H1 (cell line): ENCODE results near the gene CD200R1L. TPM values are rescaled to one million over a fixed set of nuclear protein-coding genes. Genes with fewer than 3 reads are reported as not detected.

Experiments
- CTCF ChIA-PET: fragments of 300-600 bp; sonication (Branson Sonifier 250); formaldehyde crosslinking; loops from one replicate; lab custom pipeline; 2021; ENCODE audit not compliant: partially characterized antibody; lab: Charles Lee
- POLR2A ChIA-PET: fragments of 300-600 bp; sonication (Branson Sonifier 250); formaldehyde crosslinking; loops from one replicate; lab custom pipeline; 2021; ENCODE audit warnings: inconsistent platforms; ENCODE audit not compliant: partially characterized antibody; lab: Charles Lee
- DNase-seq, 2 experiments: peaks; one replicate each; pipeline versions ENCODE4 v3.0.0 to v3.0.0-alpha.2; 2010 to 2022; ENCODE audit warnings: low spot score in 2 of 2, low read depth in 1 of 2, mixed read lengths in 1 of 2
- FAIRE-seq: peaks from 2 replicates; lab custom pipeline; 2011; peaks lifted over from hg19 to GRCh38; lab: Jason Lieb, UNC
- H2AFZ ChIP-seq: 2 replicates; pipeline ENCODE4 v1.8.1; 2012; ENCODE audit warnings: low read length, inconsistent platforms
- H2AK5ac ChIP-seq: 2 replicates; pipeline ENCODE4 v1.6.1; 2013; ENCODE audit warnings: low read depth, low read length
- H2BK120ac ChIP-seq: replicated peaks from 2 replicates; pipeline ENCODE3; 2013; ENCODE audit warnings: low read depth, low read length, inconsistent platforms
- H2BK12ac ChIP-seq: 2 replicates; pipeline ENCODE4 v1.6.1; 2013; ENCODE audit warnings: low read depth, low read length
- H2BK15ac ChIP-seq: 2 replicates; pipeline ENCODE4 v1.6.1; 2013; ENCODE audit warnings: low read length
- H2BK20ac ChIP-seq: 2 replicates; pipeline ENCODE4 v1.6.1; 2013; ENCODE audit warnings: low read length
- H2BK5ac ChIP-seq: 2 replicates; pipeline ENCODE4 v1.6.1; 2013; ENCODE audit warnings: low read depth, low read length
- H3K14ac ChIP-seq: 2 replicates; pipeline ENCODE4 v1.6.1; 2013; ENCODE audit warnings: inconsistent platforms; ENCODE audit not compliant: insufficient read length
- H3K18ac ChIP-seq: 2 replicates; pipeline ENCODE4 v1.6.1; 2013; ENCODE audit warnings: low read length; ENCODE audit errors: extremely low read depth
- H3K23ac ChIP-seq: 2 replicates; pipeline ENCODE4 v1.6.1; 2013; ENCODE audit warnings: inconsistent platforms; ENCODE audit not compliant: insufficient read length
- H3K23me2 ChIP-seq: 2 replicates; pipeline ENCODE4 v1.6.1; 2013; ENCODE audit warnings: low read depth, low read length
- H3K27ac ChIP-seq: 2 replicates; pipeline ENCODE4 v1.6.1; 2011; ENCODE audit warnings: low read depth, low read length, inconsistent platforms
- H3K27me3 ChIP-seq, 4 experiments: replicated peaks in 1 of 4; 1 replicate in 1 of 4; 2 replicates in 3 of 4; pipeline versions ENCODE4 v1.6.1 to v1.8.1; 2011 to 2013; ENCODE audit warnings: low read length in 3 of 4, mild to moderate bottlenecking in 3 of 4, inconsistent platforms in 2 of 4, mixed read lengths in 2 of 4, moderate library complexity in 1 of 4; ENCODE audit not compliant: control insufficient read depth in 3 of 4, insufficient read depth in 3 of 4; ENCODE audit errors: extremely low read depth in 1 of 4
- H3K36me3 ChIP-seq, 4 experiments: 2 replicates each; pipeline versions ENCODE4 v1.6.1 to v1.8.1; 2011 to 2013; ENCODE audit warnings: mild to moderate bottlenecking in 4 of 4, low read length in 3 of 4, moderate library complexity in 2 of 4, control low read depth in 1 of 4, inconsistent platforms in 1 of 4; ENCODE audit not compliant: insufficient read depth in 4 of 4, control insufficient read depth in 2 of 4
- H3K4ac ChIP-seq: replicated peaks from 2 replicates; pipeline ENCODE3; 2013; ENCODE audit warnings: low read length, low read depth, mixed read lengths, inconsistent platforms; ENCODE audit not compliant: insufficient read length
- H3K4me1 ChIP-seq, 4 experiments: replicated peaks in 1 of 4; 1 replicate in 1 of 4; 2 replicates in 3 of 4; pipeline versions ENCODE4 v1.6.1 to v1.8.1; 2011 to 2013; ENCODE audit warnings: low read length in 3 of 4, inconsistent platforms in 2 of 4, mixed read lengths in 1 of 4; ENCODE audit not compliant: insufficient read depth in 4 of 4, control insufficient read depth in 3 of 4
- H3K4me2 ChIP-seq, 2 experiments: 2 replicates each; pipeline versions ENCODE4 v1.6.1 to v1.8.1; 2011 to 2013; ENCODE audit warnings: low read depth in 2 of 2, low read length in 2 of 2, control low read depth in 1 of 2, inconsistent platforms in 1 of 2, mild to moderate bottlenecking in 1 of 2; ENCODE audit not compliant: insufficient read depth in 1 of 2
- H3K4me3 ChIP-seq, 4 experiments: fragments of 200-600, 300-600 bp in 1 of 4; sonication (generic), shearing (Covaris generic), sonication (Bioruptor Twin) in 1 of 4; 2 replicates each; pipeline versions ENCODE4 v1.5.1 to v1.8.1; 2011 to 2016; ENCODE audit warnings: low read length in 4 of 4, low read depth in 3 of 4, control low read depth in 2 of 4, inconsistent platforms in 2 of 4, mild to moderate bottlenecking in 2 of 4, mixed read lengths in 1 of 4, moderate library complexity in 1 of 4; ENCODE audit not compliant: insufficient read depth in 2 of 4; ENCODE audit errors: extremely low read depth in 1 of 4
- H3K56ac ChIP-seq: replicated peaks from 2 replicates; pipeline ENCODE3; 2013; ENCODE audit warnings: low read depth, mild to moderate bottlenecking, mixed read lengths, low read length, inconsistent platforms; ENCODE audit not compliant: insufficient read length
- H3K79me1 ChIP-seq: 2 replicates; pipeline ENCODE4 v1.6.1; 2013; ENCODE audit warnings: low read depth, low read length, control low read depth
- H3K79me2 ChIP-seq, 2 experiments: 2 replicates each; pipeline versions ENCODE4 v1.6.1 to v1.8.1; 2012 to 2013; ENCODE audit warnings: low read length in 2 of 2, mild to moderate bottlenecking in 2 of 2, inconsistent platforms in 1 of 2; ENCODE audit not compliant: insufficient read depth in 2 of 2, control insufficient read depth in 1 of 2
- H3K9ac ChIP-seq, 4 experiments: replicated peaks in 1 of 4; 1 replicate in 1 of 4; 2 replicates in 3 of 4; pipeline versions ENCODE4 v1.6.1 to v1.8.1; 2011 to 2013; ENCODE audit warnings: low read depth in 3 of 4, low read length in 3 of 4, control low read depth in 2 of 4, mild to moderate bottlenecking in 2 of 4, moderate library complexity in 2 of 4, inconsistent platforms in 1 of 4; ENCODE audit errors: extremely low read depth in 1 of 4
- H3K9me3 ChIP-seq, 2 experiments: 2 replicates each; pipeline versions ENCODE4 v1.6.1 to v1.8.1; 2012 to 2013; ENCODE audit warnings: mild to moderate bottlenecking in 2 of 2, moderate library complexity in 2 of 2, control low read depth in 1 of 2, inconsistent platforms in 1 of 2, low read depth in 1 of 2, low read length in 1 of 2, mixed read lengths in 1 of 2; ENCODE audit not compliant: insufficient read depth in 2 of 2
- H4K20me1 ChIP-seq, 2 experiments: replicated peaks in 1 of 2; 2 replicates each; pipeline versions ENCODE3 to v1.8.1; 2011 to 2013; ENCODE audit warnings: inconsistent platforms in 2 of 2, low read length in 2 of 2, mild to moderate bottlenecking in 1 of 2; ENCODE audit not compliant: insufficient read depth in 2 of 2, control insufficient read depth in 1 of 2
- H4K5ac ChIP-seq: 2 replicates; pipeline ENCODE4 v1.6.1; 2013; ENCODE audit warnings: low read length, low read depth, mixed read lengths, inconsistent platforms; ENCODE audit not compliant: insufficient read length
- H4K8ac ChIP-seq: 2 replicates; pipeline ENCODE4 v1.8.0; 2013; ENCODE audit warnings: mild to moderate bottlenecking, moderate library complexity, low read length, inconsistent platforms; ENCODE audit not compliant: insufficient read depth; ENCODE audit errors: extremely low read depth
- H4K91ac ChIP-seq: replicated peaks from 2 replicates; pipeline ENCODE3; 2013; ENCODE audit warnings: low read length, mixed read lengths, inconsistent platforms; ENCODE audit not compliant: insufficient read length
- POLR2AphosphoS5 ChIP-seq: IDR thresholded peaks from 2 replicates; pipeline ENCODE4 v1.6.1; 2011; ENCODE audit warnings: low read depth, low read length
- RAD21 ChIP-seq, 2 experiments: IDR thresholded peaks in 1 of 2; conservative IDR thresholded peaks in 1 of 2; 2 replicates each; pipeline ENCODE4 v1.6.1; 2011; ENCODE audit warnings: low read depth in 2 of 2, low read length in 2 of 2, improper control_type of control experiment in 1 of 2, inconsistent platforms in 1 of 2, mild to moderate bottlenecking in 1 of 2, moderate library complexity in 1 of 2
- TBP ChIP-seq: IDR thresholded peaks from 2 replicates; pipeline ENCODE4 v1.6.1; 2011; ENCODE audit warnings: low read depth, low read length, improper control_type of control experiment
- TCF12 ChIP-seq: IDR thresholded peaks from 2 replicates; pipeline ENCODE4 v1.6.1; 2011; ENCODE audit warnings: low read depth, mild to moderate bottlenecking, low read length
- WGBS, 2 experiments: shearing (Covaris generic) in 1 of 2; methylation state at CpG; one replicate each; pipeline versions ENCODE4 v1.1.6 to v1.1.7; 2013 to 2015; ENCODE audit warnings: low lambda C conversion rate in 2 of 2, mixed read lengths in 2 of 2, inconsistent platforms in 1 of 2, low coverage in 1 of 2, missing lambda C conversion rate in 1 of 2; ENCODE audit not compliant: insufficient replicate concordance in 2 of 2, insufficient coverage in 1 of 2, insufficient read length in 1 of 2; ENCODE audit errors: extremely low coverage in 1 of 2, missing lambda C conversion rate in 1 of 2; 5-methylcytosine and 5-hydroxymethylcytosine counted together
- polyA plus RNA-seq, 7 experiments: library from polyadenylated mRNA; depleted of rRNA in 3 of 7; stranded (reverse) in 5 of 7; unstranded in 2 of 7; fragments of >200 nt in 5 of 7; fragments of 200-250 nt in 2 of 7; gene quantifications; 1 replicate in 5 of 7; 2 replicates in 1 of 7; 4 replicates in 1 of 7; pipeline versions ENCODE4 v1.2.1 to v1.2.3, GENCODE V29; 2011 to 2013; ENCODE audit warnings: missing spikeins in 2 of 7, mixed read lengths in 2 of 7
- total RNA-seq: library from RNA; stranded (reverse); fragmentation: NEBNext Ultra II Directional; extraction: Animal tissue kit (Norgen Biotek cat#: 25700); gene quantifications from 2 replicates; pipeline ENCODE4 v1.2.1, GENCODE V29; 2021

Gene CD200R1L
- total and polyA plus RNA-seq, 2 of the 8 experiments (the other 6 are each of a cell fraction or from before 2014, with no cell fraction given): not detected

GRCh38 chr3:112817797-112818196 is 28.9 kb downstream of the CD200R1L start:
- H3K79me2 ChIP-seq: no peaks in the 10 kb centered on the region
- no peaks in the 10 kb centered on the region for H3K36me3 ChIP-seq
- H4K5ac ChIP-seq: no peak overlapping the region
- no peaks in the 10 kb centered on the region for H3K23me2 ChIP-seq
- no peak overlapping the region for H3K23ac ChIP-seq
- 79% methylated on average over 3 of the region's 3 CpGs; no CpG with 5 or more reads in 1 of the 2 experiments for WGBS, 2 experiments
- H3K27ac ChIP-seq: no peak overlapping the region
- H3K9ac ChIP-seq: no peak overlapping the region
- no peak overlapping the region for H2BK120ac ChIP-seq
- H3K18ac ChIP-seq: no peak overlapping the region
- no peak overlapping the region for H3K56ac ChIP-seq
- H3K79me1 ChIP-seq: no peaks in the 10 kb centered on the region
- H2BK20ac ChIP-seq: no peak overlapping the region
- no peak overlapping the region for H4K91ac ChIP-seq
- ChIA-PET CTCF (interaction anchor here (1.0 to 4.4 kb wide), 3 partner anchors 82 to 175 kb away, joined by 3 to 31 read pairs (median 4); no protein-coding TSS in a partner anchor), POLR2A (no interaction called here)
- no peak overlapping the region for H2BK12ac ChIP-seq
- H2BK15ac ChIP-seq: no peak overlapping the region
- no peak overlapping the region for H2AK5ac ChIP-seq
- DNase-seq (no peak), FAIRE-seq (no peak)
- no peaks in the 10 kb centered on the region for H3K27me3 ChIP-seq
- no peak overlapping the region for H2AFZ ChIP-seq
- H3K4me2 ChIP-seq: no peak overlapping the region
- H3K4me1 ChIP-seq: no peaks in the 10 kb centered on the region
- 0 out of 4 replicates have a peak, but pooled peaks cover 0 to 3% of the 10 kb centered on the region in 2 experiments for H3K9me3 ChIP-seq
- no peak overlapping the region for H3K4ac ChIP-seq
- H3K4me3 ChIP-seq: no peak overlapping the region
- no peak overlapping the region for H3K14ac ChIP-seq
- no peak overlapping the region for H2BK5ac ChIP-seq
- H4K8ac ChIP-seq: no peak overlapping the region
- H4K20me1 ChIP-seq: no peaks in the 10 kb centered on the region
- TF ChIP-seq RAD21 (IDR thresholded peaks at IDR 0.05 in 1 of 2, conservative IDR thresholded peaks at IDR 0.05 in 1 of 2; ENCODE audit: low read depth in 2 of 2, low read length in 2 of 2) (no peak), POLR2AphosphoS5 (no peak), TCF12 (no peak), TBP (no peak)
